DOHH2 (cell line): ENCODE results near the gene MDH1.

Experiments
- H3F3A ChIP-seq: fragments of 200-600 bp; sonication (generic), shearing (Covaris generic); 2 replicates; pipeline ENCODE4 v1.6.0; 2016; ENCODE audit warnings: antibody characterized with exemption, mild to moderate bottlenecking; ENCODE audit not compliant: control insufficient read depth, insufficient read depth
- H3K27ac ChIP-seq: fragments of 200-600 bp; sonication (generic); 2 replicates; pipeline ENCODE4 v1.5.1; 2014; ENCODE audit warnings: low read depth, mild to moderate bottlenecking, low read length, moderate library complexity
- H3K27me3 ChIP-seq: fragments of 200-600 bp; sonication (generic); 2 replicates; pipeline ENCODE4 v1.6.1; 2014; ENCODE audit warnings: mild to moderate bottlenecking, low read length, mixed read lengths; ENCODE audit not compliant: control insufficient read depth
- H3K36me3 ChIP-seq: fragments of 200-600 bp; sonication (generic); 2 replicates; pipeline ENCODE4 v1.6.1; 2014; ENCODE audit warnings: mild to moderate bottlenecking, low read length, moderate library complexity, mixed read lengths; ENCODE audit not compliant: control insufficient read depth
- H3K4me1 ChIP-seq: fragments of 200-600 bp; sonication (generic); 2 replicates; pipeline ENCODE4 v1.6.1; 2014; ENCODE audit warnings: mild to moderate bottlenecking, low read length, mixed read lengths; ENCODE audit not compliant: control insufficient read depth
- H3K4me2 ChIP-seq: fragments of 200-600 bp; sonication (generic); 2 replicates; pipeline ENCODE4 v1.6.0; 2014; ENCODE audit warnings: mild to moderate bottlenecking, low read length, moderate library complexity
- H3K4me3 ChIP-seq: fragments of 200-600 bp; sonication (generic); 2 replicates; pipeline ENCODE4 v1.5.1; 2014; ENCODE audit warnings: mild to moderate bottlenecking, low read length, mixed read lengths
- H3K79me2 ChIP-seq: fragments of 200-600 bp; sonication (generic); 2 replicates; pipeline ENCODE4 v1.6.1; 2014; ENCODE audit warnings: mild to moderate bottlenecking, low read length, mixed read lengths; ENCODE audit not compliant: control insufficient read depth
- H3K9me2 ChIP-seq: fragments of 200-600 bp; sonication (generic); replicated peaks from 2 replicates; pipeline ENCODE4 v1.6.1; 2014; ENCODE audit warnings: mild to moderate bottlenecking, low read length, mixed read lengths; ENCODE audit not compliant: control insufficient read depth
- H3K9me3 ChIP-seq: fragments of 200-600 bp; sonication (generic); 2 replicates; pipeline ENCODE4 v1.6.1; 2014; ENCODE audit warnings: antibody characterized with exemption, low read length, mixed read lengths; ENCODE audit not compliant: control insufficient read depth, insufficient read depth
- H4K20me1 ChIP-seq: fragments of 200-600 bp; sonication (generic); 2 replicates; pipeline ENCODE4 v1.6.0; 2014; ENCODE audit warnings: low read depth, mild to moderate bottlenecking, antibody characterized with exemption, low read length, moderate library complexity; ENCODE audit not compliant: control insufficient read depth, insufficient read depth
- CTCF ChIP-seq: fragments of 200-600 bp; sonication (generic); IDR thresholded peaks from one replicate; pipeline ENCODE4 v1.5.1; 2014; ENCODE audit warnings: antibody characterized with exemption, mild to moderate bottlenecking, low read depth, low read length; ENCODE audit not compliant: poor library complexity, severe bottlenecking
- EZH2phosphoT487 ChIP-seq: fragments of 200-600 bp; sonication (generic); IDR thresholded peaks from 2 replicates; pipeline ENCODE4 v1.6.1; 2017; ENCODE audit warnings: borderline replicate concordance, mild to moderate bottlenecking, antibody characterized with exemption, low read length, moderate library complexity, mixed read lengths

MDH1 gene

GRCh38 chr2:63588385-63589147, at the start of gene MDH1, which contains the start of gene WDPCP:
MDH1 (plus strand) TSS chr2:63588963; CDS start chr2:63589044, 81 bp downstream.
WDPCP (minus strand) TSS chr2:63588477; CDS start chr2:63588271, 206 bp downstream.
- H3F3A ChIP-seq = peaks cover 23% of the 10 kb centered on the region
- H3K79me2 ChIP-seq = peaks cover 84% of the 10 kb centered on the region
- H3K36me3 ChIP-seq = peaks cover 27% of the 10 kb centered on the region
- no peaks in the 10 kb centered on the region for H3K27me3 ChIP-seq
- H3K4me2 ChIP-seq = peak within 1 kb of the TSS; percentile 94
- no peaks in the 10 kb centered on the region for H3K9me3 ChIP-seq
- H4K20me1 ChIP-seq = 0 out of 2 replicates have a peak, but pooled peaks cover 10% of the 10 kb centered on the region
- TF ChIP-seq CTCF (no peak), EZH2phosphoT487 (no peak)
- H3K4me3 ChIP-seq = peak within 1 kb of the TSS; percentile 90
- H3K9me2 ChIP-seq = no peaks in the 10 kb centered on the region
- peak within 1 kb of the TSS; percentile 94 for H3K27ac ChIP-seq
- H3K4me1 ChIP-seq = peaks cover 47% of the 10 kb centered on the region

GRCh38 chr2:63539416-63540162, 49.2 kb upstream of the MDH1 start:
- H3K4me1 ChIP-seq = no peaks in the 10 kb centered on the region
- no peaks in the 10 kb centered on the region for H3K9me3 ChIP-seq
- H3K4me2 ChIP-seq = no peak overlapping the region
- no peak overlapping the region for H3K4me3 ChIP-seq
- no peak overlapping the region for H3K27ac ChIP-seq
- H4K20me1 ChIP-seq = no peaks in the 10 kb centered on the region
- no peaks in the 10 kb centered on the region for H3K27me3 ChIP-seq
- TF ChIP-seq CTCF (no peak), EZH2phosphoT487 (no peak)
- H3K36me3 ChIP-seq = no peaks in the 10 kb centered on the region
- H3K79me2 ChIP-seq = no peaks in the 10 kb centered on the region
- H3K9me2 ChIP-seq = no peaks in the 10 kb centered on the region
- no peaks in the 10 kb centered on the region for H3F3A ChIP-seq

- no peaks in the 10 kb centered on the region for H3K79me2 ChIP-seq
- H3K9me3 ChIP-seq = no peaks in the 10 kb centered on the region
- no peaks in the 10 kb centered on the region for H4K20me1 ChIP-seq
- no peak overlapping the region for H3K4me3 ChIP-seq
- H3K4me1 ChIP-seq = no peaks in the 10 kb centered on the region
- no peaks in the 10 kb centered on the region for H3K27me3 ChIP-seq
- no peak overlapping the region for H3K4me2 ChIP-seq
- H3K9me2 ChIP-seq = no peaks in the 10 kb centered on the region
- TF ChIP-seq CTCF (peak; percentile 57), EZH2phosphoT487 (no peak)
- H3F3A ChIP-seq = no peaks in the 10 kb centered on the region
- no peak overlapping the region for H3K27ac ChIP-seq
- no peaks in the 10 kb centered on the region for H3K36me3 ChIP-seq
Measured at GRCh38 chr2:63544017-63544627, 44.6 kb upstream of the MDH1 start.
